ENCODE data around the gene MAGI1.
"Not testable (repeated sequence)": the region's sequence is repeated elsewhere in the genome, so short reads cannot be mapped to it uniquely, and the experiment has no call there.

Gene MAGI1

DNA sequence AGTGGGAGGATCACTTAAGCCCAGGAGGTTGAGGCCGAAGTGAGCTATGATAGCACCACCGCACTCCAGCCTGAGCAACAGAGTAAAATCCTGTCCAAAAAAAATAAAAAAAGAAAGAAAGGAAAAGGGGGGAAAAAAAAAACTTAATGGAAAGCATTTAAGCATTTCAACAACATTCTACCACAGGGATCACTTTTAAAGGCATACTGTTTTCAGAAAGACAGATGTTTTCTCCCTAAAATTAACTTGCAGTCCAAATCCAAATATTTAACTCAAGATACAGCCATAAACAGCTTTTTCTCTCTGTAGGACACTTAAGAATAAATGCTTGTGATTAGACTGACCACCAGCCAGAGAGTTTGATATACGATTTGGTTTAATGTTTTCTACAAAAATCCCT, 141.0 kb downstream of the MAGI1 start:
- DNase-seq = no peak

DNA sequence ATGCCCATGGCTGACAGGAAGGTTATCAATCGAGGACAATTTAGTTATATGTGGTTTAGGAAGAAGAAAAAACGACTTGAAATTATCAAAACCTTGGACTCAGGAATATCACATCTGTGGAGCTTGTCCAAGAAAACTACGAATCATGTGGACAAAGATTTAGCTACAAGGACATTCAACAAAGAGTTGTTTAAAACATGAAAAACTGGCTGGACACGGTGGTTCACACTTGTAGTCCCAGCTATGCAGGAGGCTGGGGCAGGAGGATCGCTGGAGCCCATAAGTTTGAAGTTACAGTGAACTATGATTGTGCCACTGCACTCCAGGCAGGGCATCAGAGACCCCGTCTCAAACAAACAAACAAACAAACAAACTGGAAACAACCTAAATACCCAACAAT, 142.4 kb downstream of the MAGI1 start:
- no peak for DNase-seq

DNA sequence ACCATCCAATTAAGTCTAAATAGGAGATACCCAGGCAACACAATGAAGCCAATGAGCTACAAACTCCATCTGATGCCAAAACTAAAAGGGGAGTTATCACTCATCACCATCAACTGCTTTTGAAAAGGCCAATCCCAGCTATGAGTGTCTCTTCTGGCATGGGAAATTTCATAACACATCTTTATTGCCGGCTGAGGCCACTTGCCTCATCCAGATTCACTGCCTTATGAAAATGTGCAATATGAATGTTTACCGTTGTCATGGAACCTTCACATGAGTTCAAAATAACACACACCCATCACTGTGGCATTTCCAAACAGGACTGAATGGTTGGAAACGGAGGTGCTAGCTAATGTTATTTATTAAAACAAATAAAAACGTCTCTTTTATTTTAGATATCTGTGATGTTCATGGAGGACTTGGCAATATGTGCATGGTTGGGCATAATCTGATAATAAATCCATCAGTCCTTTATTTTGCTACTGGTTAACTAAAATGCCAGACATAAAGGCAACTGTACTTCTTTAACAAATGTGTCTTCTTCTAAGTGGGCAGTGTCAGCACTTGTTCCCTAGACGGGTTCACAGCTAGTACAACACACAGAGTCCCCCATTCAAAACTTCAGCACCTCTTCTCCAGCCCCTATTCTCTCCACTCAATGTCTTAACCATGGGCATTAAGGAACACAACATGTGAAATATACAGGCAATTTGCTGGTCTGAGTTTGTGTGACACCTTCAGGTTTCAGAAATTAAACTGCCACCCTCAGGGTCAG, 143.9 kb downstream of the MAGI1 start:
- no peak for DNase-seq

DNA sequence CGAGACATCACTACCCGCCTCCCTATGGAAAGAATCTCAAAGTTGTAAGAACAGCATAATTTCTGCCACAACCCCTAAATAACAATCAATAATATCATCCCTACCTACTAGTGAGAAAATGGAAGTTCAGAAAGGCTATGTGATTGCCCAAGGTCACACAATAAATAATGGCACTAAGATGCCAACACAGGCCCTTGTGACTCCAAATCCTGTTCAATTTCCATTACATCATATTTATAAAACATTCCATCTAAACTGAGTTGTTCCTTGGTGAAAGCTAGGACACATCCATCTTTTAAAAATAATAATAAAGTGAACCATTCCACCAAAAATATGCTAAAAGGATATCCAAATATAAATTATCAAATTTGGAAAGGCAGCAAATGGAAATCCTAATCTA, 144.6 kb downstream of the MAGI1 start:
- no peak for DNase-seq

DNA sequence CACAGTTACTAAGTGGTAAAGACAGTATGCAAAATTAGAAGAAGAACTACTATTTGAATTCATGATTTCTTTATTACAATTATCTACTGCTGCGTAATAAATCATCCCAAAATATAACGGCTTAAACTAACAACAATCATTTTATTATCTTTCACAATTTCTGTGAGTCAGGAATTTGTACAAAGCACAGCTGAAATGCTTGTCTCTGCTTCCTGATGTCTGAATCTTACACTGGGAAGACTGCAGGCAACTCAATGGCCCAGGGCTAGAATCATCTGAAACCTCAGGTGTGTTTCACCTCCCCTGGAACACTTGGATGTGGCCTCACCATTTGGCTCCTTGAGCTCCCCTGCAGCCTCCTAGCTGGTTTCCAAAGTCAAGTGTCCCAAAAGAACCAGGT, 145.1 kb downstream of the MAGI1 start:
- no peak for DNase-seq

DNA sequence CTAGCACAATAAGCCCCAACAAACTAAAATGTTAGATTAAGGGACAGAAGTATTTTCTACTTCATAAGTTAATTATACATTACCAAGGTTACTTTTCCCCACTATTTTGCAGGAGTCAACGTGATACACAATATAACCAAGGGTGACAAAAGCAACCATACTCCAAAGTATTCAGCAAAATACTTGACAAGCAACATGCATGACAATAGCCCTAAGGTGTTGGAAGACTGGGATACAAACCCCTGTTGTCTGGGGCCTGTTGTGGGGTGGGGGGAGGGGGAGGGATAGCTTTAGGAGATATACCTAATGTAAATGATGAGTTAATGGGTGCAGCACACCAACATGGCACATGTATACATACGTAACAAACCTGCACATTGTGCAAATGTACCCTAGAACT, 147.2 kb downstream of the MAGI1 start:
- not testable (repeated sequence) for DNase-seq

DNA sequence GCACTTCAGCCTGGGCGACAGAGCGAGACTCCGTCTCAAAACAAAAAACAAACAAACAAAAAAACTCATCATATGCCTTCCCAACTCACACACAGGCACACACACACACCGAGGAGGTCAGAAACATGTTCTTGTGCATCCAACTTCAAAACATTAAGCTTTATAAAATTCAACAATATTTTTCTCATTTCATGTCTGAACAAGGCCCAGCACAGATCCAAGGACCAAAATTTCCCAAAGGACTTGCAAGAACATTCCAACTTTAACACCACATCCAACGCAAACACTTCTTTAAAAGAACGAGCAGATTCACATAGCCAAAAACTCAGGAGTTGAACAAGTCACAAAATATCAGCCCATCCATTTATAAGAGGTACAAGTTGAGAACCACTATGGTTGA, 148.4 kb downstream of the MAGI1 start:
- no peak for DNase-seq

DNA sequence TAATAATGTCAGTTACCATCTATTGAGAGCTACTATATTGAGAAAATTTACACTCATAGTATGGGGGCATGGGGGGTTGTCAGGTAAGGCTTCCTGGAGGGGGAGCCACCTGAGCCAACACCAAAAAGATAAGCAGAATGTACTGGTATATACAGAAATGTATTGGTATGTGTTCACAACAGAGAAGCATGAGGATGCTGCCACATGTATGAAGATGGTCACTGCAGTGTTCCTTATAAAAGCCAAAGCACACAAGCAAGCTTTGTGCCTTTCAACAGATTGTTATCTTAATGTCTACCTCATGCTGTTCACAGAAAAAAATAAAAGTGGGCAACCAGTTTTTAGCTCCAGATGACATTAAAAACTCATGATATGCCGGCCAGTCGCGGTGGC, 149.0 kb downstream of the MAGI1 start:
- no peak for DNase-seq

DNA sequence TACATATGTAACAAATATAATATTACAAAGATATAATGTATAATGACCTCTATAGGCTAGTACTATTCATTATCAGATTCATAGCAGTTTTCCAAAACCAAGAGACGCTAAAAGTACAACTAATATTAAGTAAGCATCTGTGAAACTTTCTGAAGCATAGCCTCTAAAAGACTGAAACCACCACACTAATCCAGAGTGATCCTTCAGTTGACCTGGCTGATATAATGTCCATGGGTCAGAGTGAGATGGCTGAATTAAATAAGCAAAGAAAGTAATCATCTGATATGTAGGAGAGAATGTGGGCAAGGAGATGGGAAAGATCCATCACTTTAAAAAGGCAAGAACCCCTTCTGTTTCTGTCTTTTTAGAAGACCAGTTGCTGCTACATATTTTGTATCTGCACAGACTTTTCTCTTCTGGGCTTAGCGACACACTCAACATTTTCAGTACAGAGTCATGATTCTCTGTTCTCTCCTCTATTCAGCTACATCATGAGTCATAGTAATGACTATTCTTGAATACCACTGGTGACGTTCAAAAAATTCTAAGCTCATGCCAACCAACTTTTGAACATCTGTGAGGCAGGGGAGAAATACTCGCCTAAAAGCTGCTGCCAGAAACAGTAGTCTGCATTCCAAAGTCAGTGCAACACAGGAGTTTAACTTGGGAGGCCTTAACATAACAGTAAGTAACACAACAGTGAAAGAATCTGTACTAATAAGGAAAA, 149.6 kb downstream of the MAGI1 start:
- DNase-seq = no peak

DNA sequence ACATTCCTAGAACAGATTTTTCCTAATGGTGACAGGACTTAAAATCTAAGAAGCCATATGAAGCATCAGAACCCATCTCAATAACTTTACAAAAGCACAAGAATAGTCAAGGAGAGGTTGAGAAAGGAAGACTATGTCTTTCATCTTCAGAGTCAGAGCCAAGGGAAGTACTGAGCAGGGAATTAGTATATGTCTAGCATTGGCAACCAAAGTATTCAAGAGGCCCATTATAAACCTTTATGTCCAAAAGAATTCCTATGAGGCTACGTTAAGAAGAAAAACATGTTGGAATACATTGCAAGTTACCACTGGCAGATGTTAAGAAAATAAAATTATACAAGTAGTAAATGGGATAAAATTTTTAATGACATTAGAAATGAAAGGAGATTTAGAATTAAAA, 150.5 kb downstream of the MAGI1 start:
- DNase-seq = no peak

DNA sequence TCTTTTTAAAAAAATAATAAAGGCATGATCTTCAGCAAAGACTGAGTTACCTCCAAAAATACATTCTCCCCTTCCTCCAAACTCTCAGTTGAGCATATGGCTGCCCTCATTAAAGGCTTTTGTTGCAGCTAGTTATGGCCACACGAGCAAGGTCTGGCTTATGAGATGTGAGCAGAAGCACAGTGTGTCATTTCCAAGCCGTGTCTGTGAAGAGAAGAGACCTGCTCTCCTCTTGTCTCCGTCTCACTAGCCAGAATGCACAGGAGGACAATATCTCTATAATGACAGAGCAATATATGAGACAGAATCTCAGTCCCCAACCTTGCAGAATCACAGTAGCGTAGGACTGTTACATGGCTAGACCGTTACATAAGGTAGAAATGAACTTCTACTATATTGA, 152.3 kb downstream of the MAGI1 start:
- no peak for DNase-seq

DNA sequence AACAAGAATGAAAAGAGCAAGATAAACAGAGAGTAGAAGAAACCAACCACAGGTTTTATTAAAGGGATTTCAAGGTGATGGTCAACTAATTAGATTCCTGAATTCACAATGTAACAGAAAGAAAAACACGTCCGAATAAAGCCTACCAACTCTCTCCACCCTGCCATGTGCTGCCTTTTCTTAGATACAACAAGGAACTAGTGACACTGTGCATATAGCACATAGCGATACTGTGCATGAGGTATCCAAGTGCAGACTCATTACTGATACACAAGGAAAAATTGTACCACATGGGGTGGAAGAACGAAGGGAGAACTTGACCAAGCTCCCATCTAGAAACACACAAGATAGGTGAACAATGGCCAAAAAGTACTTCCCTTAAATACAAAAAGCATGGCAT, 154.6 kb downstream of the MAGI1 start:
- DNase-seq = no peak

DNA sequence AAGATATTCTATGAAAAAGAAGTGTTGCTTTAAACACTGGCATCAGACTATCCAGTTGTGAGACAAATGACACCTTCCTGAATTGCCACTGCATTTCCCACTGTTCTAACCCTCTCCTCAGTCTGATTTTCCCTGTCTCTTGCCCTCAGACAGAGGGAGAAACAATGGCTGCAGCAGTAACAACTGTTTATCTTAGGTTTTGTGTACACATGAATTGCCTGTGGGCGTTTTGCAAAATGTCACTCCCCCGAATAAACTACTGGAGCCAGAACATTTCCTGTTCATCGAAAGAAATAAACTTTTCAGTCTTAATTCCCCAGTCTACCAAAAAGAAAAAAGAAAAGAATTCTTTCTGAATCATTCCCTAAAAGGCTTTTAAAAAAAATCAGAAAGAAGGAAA, 155.1 kb downstream of the MAGI1 start:
- no peak for DNase-seq

DNA sequence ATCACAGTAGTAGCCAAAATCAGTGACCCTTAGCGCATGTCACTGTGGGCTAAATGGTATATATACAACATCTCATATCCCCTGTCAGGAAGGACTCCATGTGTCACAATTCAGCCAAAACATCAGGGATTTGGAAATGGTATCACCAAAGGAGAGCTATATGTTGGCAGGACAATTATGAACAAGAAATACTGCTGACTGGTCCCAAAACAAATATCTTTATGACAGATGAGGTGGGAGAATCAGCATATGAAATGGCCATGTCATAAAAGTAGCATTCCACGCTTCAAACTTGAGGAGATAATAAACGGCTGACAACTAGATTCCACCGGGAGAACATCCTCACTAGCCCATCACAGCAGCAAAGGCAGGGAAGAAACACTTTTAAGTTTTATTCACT, 158.4 kb downstream of the MAGI1 start:
- no peak for DNase-seq

DNA sequence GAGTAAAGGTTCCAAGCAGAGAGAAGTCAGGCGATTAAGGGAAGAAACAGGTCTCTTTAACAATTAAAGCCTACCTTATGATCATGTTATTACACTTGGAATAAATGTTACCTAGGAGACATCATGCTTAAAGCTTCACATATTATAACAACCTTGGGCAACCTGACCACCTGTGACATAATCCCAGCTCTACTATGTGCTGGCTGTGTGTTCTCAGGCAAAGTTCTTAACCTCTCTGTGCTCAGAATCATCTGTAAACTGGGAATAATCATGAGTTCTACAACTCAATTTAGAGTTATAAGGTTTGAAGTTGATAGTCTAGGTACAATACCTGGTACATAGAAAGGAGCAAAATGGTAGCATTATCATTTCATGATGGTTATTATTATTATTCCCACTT, 159.3 kb downstream of the MAGI1 start:
- no peak for DNase-seq

DNA sequence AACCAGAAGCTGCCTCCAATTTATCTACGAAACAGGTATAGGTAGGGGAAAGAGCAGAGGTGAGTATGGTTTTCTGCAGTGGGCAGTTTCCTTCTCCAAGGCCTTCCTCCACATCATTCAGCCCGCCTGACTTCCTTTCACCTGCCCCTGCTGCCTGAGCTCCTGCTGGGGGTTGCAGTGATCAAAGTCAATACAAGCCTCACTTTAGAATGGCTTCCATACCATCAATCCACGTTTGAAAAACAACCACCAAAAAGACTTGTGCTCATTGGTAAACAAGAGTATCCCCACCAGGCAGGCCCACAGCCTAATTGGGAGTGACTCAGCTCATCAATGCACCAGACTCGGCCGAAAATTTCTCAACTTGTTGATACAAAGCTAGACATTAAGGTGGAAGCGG, 159.9 kb downstream of the MAGI1 start:
- no peak for DNase-seq

DNA sequence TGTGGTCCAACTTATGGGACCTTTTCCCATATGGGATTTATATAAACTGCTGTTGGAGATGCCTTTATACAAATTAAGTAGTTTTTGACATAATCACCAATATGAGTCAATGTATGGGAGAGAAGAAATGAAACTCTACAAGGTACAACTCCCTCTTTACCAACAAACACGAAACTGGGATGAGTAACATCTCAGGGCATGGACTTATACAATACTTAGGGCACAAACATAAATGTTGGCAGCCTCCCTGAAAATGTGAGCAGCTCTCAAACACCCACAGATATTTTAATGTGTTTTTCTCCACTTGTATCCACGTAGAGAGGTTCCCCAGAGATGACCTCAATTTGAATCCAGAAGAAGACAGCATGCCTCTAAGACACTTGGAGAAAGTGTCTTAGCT, 161.6 kb downstream of the MAGI1 start:
- DNase-seq = no peak

DNA sequence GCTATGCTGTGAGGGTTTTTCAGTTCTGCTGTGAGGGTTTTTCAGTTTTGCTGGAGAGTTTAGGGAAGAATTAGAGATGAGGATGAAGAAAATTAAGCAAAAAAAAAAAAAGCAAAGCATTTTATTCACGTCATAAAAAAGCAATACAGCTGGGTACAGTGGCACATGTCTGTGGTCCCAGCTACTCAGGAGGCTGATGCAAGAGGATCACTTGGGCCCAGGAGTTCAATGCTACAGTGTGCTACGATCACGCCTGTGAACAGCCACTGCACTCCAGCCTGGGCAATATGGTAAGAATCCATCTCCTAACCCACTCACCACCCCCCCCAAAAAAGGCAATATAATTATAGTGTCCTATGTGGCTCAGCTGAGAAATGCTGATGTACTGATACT, 162.7 kb downstream of the MAGI1 start:
- DNase-seq = no peak

DNA sequence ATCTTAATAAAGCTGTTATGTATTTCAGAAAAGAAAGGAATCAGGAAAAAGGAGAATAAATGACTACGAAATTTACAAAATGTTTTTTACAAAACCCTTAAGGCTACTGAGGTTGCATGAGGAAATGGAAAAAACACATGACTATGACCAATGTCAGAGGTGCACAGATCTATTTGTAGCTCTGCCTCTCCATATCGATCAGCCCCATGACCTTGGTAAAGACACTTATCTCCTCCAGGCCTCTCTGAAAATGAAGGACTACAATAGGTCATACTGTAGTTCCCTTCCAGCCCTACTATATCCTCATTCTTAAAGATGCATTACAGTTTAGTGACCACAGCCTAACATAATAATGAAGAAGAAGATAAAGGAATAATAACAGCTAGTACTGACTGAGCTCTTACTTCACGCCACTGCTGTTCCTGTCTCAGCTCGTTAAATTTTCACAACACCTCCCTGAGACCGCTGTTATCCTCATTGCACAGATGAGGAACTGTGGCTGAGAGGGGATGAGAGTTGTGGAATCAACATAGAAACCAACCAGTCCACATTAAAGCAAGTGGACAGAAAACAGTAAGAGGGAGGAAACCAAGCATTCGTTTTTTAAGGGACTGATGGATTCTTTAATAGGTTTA, 163.2 kb downstream of the MAGI1 start:
- no peak for DNase-seq

DNA sequence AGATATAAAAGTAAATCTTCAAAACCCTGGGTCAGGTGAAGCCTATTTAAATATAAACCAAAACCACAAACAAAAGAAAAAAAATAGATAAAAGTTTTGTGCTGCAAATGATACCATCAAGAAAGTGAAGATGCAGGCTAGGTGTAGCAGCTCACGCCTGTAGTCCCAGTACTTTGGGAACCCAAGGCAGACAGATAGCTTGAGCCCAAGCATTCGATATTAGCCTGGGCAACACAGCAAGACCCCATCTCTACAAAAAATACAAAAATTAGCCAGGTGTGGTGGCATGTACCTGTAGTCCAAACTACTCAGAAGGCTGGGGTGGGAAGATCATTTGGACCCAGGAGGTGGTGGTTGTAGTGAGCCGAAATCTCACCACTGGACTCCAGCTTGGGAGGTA, 164.8 kb downstream of the MAGI1 start:
- no peak for DNase-seq

DNA sequence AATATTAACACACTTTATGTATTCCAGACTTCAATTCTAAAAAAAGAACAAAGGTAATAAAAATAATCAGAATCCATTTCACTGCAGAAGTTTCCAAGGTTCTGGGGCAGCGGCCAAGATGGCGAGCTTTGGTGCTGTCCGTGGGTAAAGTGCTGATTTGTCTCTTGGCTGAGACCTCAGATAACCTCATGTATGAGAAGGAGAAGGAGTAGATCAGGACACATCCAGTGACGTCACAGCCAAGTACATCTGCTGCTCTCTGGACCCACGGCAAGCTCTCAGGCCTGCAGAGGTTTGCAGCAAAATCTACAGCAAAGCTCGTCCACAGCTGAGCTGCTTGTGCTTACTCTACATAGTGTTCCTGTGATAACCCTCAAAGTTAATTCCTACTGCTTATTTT, 165.7 kb downstream of the MAGI1 start:
- DNase-seq = no peak

DNA sequence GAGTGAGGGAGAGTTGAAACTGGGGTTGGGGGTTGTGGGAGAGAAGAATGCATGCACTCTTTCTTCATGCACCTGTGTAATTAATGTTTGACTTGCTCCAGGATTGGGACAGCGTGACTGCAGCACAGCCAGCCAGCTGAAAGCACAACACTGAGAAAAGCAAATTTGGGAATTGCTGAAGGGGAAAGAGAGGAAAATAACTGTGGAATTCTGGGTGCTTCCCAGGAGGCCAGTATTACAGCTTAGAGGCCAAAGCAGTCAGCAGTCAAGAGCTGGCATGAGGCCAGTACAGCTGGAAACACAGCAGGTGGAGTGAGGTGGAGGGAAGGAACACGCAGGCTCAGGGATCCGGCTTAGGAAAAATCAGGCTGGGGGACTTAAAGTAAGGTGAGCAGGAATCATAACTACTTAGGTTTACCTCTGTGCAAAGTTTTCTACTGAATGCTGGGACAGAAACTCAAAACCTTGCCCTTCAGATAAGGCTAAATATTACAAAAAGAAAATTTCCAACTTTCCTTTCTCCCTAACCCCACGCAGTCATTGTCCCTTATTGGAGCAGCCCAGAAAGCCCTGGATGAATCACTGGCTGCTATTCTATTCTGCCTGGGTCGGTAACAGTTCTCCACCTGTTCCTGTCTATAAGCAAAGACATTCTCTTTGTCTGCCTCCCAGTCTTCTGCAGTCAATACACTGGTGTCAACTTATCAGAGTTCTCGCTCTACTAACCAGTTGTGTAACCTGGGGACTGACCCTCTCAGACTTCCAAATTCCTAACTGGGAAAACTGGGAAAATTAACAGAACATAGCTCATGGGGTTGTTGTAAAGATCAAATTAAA, 167.2 kb downstream of the MAGI1 start:
- no peak for DNase-seq

DNA sequence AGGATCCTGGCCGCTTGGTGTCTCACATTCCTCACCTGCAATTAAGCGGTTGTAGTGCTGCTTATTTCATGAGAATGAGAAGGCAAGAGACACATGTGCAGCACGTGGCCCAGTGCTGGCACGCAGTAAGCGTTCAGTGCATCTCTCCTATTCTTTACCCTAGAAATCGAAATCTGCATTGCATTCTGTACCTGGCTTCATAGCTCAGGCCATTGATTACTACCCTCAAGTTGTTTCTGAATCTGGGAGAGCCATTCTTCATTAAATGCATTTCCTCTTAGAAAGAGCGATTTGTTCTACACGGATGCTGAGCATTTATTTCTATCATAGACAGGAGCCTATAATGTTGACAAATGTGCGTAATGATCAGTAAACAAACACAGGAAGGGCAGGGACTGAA, 168.9 kb downstream of the MAGI1 start:
- DNase-seq = no peak
